Prostate gland (tissue), 2 donors: ENCODE data around the gene CCDC198. TPM values are rescaled to one million over a fixed set of nuclear protein-coding genes. Genes with fewer than 3 reads are reported as not detected.

Source experiments
- DNase-seq: peaks from one replicate; pipeline ENCODE4 v3.0.0-alpha.2; 2019; ENCODE audit warnings: low spot score
- H3K27ac ChIP-seq, 2 donors: fragments of 200-600 bp; sonication (generic); 2 replicates each; pipeline ENCODE4 v1.5.1; 2017 to 2019
- H3K27me3 ChIP-seq: fragments of 200-600 bp; sonication (generic); replicated peaks from 2 replicates; pipeline ENCODE4 v1.5.1; 2019; ENCODE audit not compliant: insufficient read depth
- H3K36me3 ChIP-seq, 2 donors: fragments of 200-600 bp; sonication (generic); 1 replicate in 1 of 2; 2 replicates in 1 of 2; pipeline versions ENCODE4 v1.5.1 to v1.8.1; 2017 to 2019
- H3K4me1 ChIP-seq: fragments of 200-600 bp; sonication (generic); replicated peaks from 2 replicates; pipeline ENCODE4 v1.5.1; 2019
- H3K4me3 ChIP-seq, 2 donors: fragments of 200-600 bp; sonication (generic); 2 replicates each; pipeline ENCODE4 v1.5.1; 2017 to 2019
- H3K9me3 ChIP-seq: fragments of 200-600 bp; sonication (generic); 2 replicates; pipeline ENCODE4 v1.5.1; 2017
- CTCF ChIP-seq, 4 experiments: fragments of 200-600 bp in 2 of 4; fragments of 450-650 bp in 2 of 4; sonication (generic) in 2 of 4; IDR thresholded peaks; 1 replicate in 3 of 4; 2 replicates in 1 of 4; pipeline ENCODE4 v1.5.1; 2016 to 2019; ENCODE audit warnings: antibody characterized with exemption in 4 of 4, mild to moderate bottlenecking in 2 of 4, moderate library complexity in 2 of 4
- POLR2A ChIP-seq: fragments of 450-650 bp; IDR thresholded peaks from one replicate; pipeline ENCODE4 v1.6.1; 2016; ENCODE audit warnings: antibody characterized with exemption, mild to moderate bottlenecking
- POLR2AphosphoS5 ChIP-seq: sonication (generic); formaldehyde crosslinking; IDR thresholded peaks from one replicate; pipeline ENCODE4 v1.6.1; 2017; ENCODE audit warnings: antibody characterized with exemption
- WGBS: methylation state at CpG from one replicate; pipeline ENCODE4 v1.1.5; 2018; 5-methylcytosine and 5-hydroxymethylcytosine counted together
- intact Hi-C: fragments of 100-400 bp; cut with DNase I; formaldehyde crosslinking; loops from one replicate; pipeline ENCODE4 v1.14.2; 2022
- total RNA-seq, 2 donors: library from RNA; depleted of rRNA; stranded (reverse); fragments of >200 nt; gene quantifications; one replicate each; pipeline ENCODE4 v1.1.0, GENCODE V29; 2016

Gene CCDC198
- total RNA-seq: not detected

- WGBS: 42% methylated on average over 6 of the region's 6 CpGs
- TF ChIP-seq CTCF (IDR thresholded peaks at IDR 0.05): no peak
- TF ChIP-seq POLR2AphosphoS5: no peak
- no peak for TF ChIP-seq POLR2A
- no peaks in the 10 kb centered on the region for H3K4me1 ChIP-seq
- H3K9me3 ChIP-seq: no peaks in the 10 kb centered on the region
- H3K4me3 ChIP-seq: no peak within 1 kb of the TSS
- DNase-seq: no peak
- intact Hi-C loops: no loop called here
- no peak within 1 kb of the TSS for H3K27ac ChIP-seq
- no peaks in the 10 kb centered on the region for H3K27me3 ChIP-seq
- no peaks in the 10 kb centered on the region for H3K36me3 ChIP-seq
These were observed at the start of gene CCDC198 for GRCh38 chr14:57493467-57494181. Gene CCDC198, minus strand, starts transcription at chr14:57493857. Its CDS starts 142 bp downstream, at chr14:57493715.

GRCh38 chr14:57533214-57533613, 39.6 kb upstream of the CCDC198 start:
- no peaks in the 10 kb centered on the region for H3K4me1 ChIP-seq
- H3K4me3 ChIP-seq: no peak overlapping the region
- H3K27ac ChIP-seq: no peak overlapping the region
- intact Hi-C loops: loop anchor here (5.0 to 10.0 kb wide), 2 partner anchors 352 to 539 kb away; no protein-coding TSS in a partner anchor
- H3K9me3 ChIP-seq: no peaks in the 10 kb centered on the region
- no peaks in the 10 kb centered on the region for H3K27me3 ChIP-seq
- no peak for DNase-seq
- H3K36me3 ChIP-seq: no peaks in the 10 kb centered on the region
- TF ChIP-seq CTCF (IDR thresholded peaks at IDR 0.05) (peak in 3 of 4 experiments; percentile 25 to 45 (median 40)), POLR2AphosphoS5 (no peak)
- 67% methylated on average over 1 of the region's 1 CpG for WGBS

- H3K27ac ChIP-seq: no peak overlapping the region
- TF ChIP-seq POLR2A: no peak
- TF ChIP-seq CTCF (IDR thresholded peaks at IDR 0.05): no peak
- no peak for TF ChIP-seq POLR2AphosphoS5
- no peaks in the 10 kb centered on the region for H3K4me1 ChIP-seq
- H3K36me3 ChIP-seq: no peaks in the 10 kb centered on the region
- DNase-seq: no peak
- intact Hi-C loops: loop anchor here (5.0 to 10.0 kb wide), 2 partner anchors 354 to 542 kb away; no protein-coding TSS in a partner anchor
- no peaks in the 10 kb centered on the region for H3K27me3 ChIP-seq
- H3K9me3 ChIP-seq: no peaks in the 10 kb centered on the region
- no peak overlapping the region for H3K4me3 ChIP-seq
These were observed 36.9 kb upstream of the CCDC198 start for GRCh38 chr14:57530571-57530970.

GRCh38 chr14:57526942-57527341, 33.3 kb upstream of the CCDC198 start:
- Histone ChIP-seq H3K27ac (no peak overlapping the region), H3K4me1 (no peaks in the 10 kb centered on the region), H3K27me3 (no peaks in the 10 kb centered on the region), H3K4me3 (no peak overlapping the region), H3K36me3 (no peaks in the 10 kb centered on the region), H3K9me3 (no peaks in the 10 kb centered on the region)
- 65% methylated on average over 3 of the region's 3 CpGs for WGBS
- intact Hi-C loops: no loop called here
- TF ChIP-seq POLR2AphosphoS5 (no peak), CTCF (IDR thresholded peaks at IDR 0.05) (no peak), POLR2A (no peak)
- DNase-seq: no peak

- no peaks in the 10 kb centered on the region for H3K36me3 ChIP-seq
- TF ChIP-seq CTCF (IDR thresholded peaks at IDR 0.05) (no peak), POLR2A (no peak), POLR2AphosphoS5 (no peak)
These were observed 25.4 kb upstream of the CCDC198 start for GRCh38 chr14:57519043-57519442.

More at GRCh38 chr14:57519043-57519442, 25.4 kb upstream of the CCDC198 start:
- Histone ChIP-seq H3K4me3 (no peak overlapping the region), H3K4me1 (no peaks in the 10 kb centered on the region), H3K27me3 (no peaks in the 10 kb centered on the region), H3K9me3 (no peaks in the 10 kb centered on the region), H3K27ac (no peak overlapping the region)
- no peak for DNase-seq
- intact Hi-C loops: no loop called here
